Stimulated activated CD4-positive, alpha-beta T cell treated with anti-CD3 and anti-CD28 coated beads, Interleukin-1b, Interleukin-23, amount 100 ng/mL, for 24 hours (primary cell): ENCODE data around the gene PLEKHG4B.

Experiments
- DNase-seq, 4 experiments: peaks; one replicate each; pipeline ENCODE4 v3.0.0-alpha.2; 2020; ENCODE audit warnings: low read depth in 4 of 4, low spot score in 1 of 4

PLEKHG4B gene

DNA sequence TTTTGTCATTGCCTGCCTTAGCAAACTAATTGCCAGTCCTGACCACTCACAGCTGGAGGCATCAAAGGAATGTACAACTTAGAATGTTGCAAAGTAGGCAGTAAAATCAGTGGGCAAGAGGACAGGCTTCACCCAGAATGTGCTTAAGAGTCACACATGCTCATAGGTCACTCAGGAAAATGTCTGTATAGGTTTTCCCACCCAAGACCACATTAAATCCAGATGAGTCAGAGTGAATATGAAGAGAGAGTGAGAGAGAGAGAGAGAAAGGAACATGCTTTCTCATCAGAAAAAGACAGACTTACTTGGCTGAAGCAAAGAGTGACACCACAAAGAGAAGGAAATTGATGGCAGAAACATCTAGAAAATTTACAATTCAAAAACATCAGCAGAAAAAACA, 37.9 kb downstream of the PLEKHG4B start:
- no peak for DNase-seq

DNA sequence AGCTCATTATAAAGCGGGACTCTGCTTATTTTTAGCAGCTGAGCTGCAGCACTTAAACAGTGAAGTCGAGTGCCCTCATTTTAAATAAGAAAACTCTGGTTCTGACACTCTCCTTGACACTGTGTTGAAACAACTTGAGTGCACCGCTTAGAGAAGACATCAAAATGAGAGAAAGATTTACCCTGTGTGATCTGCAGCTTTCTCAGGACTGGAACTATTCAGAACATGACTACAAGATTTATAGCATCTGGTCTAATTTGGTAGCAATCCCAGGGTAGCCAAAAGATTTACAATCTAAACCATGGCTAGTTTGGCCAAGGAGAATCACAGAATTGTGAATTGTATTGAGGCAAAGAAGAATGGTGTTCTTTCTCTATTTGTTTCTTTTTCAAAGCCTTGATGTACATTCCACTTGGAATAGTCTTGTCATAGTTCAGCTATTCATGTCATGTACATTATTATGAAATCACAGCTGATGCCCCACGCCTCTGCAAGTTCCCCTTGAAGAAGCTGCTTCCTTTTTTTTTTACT, 38.7 kb downstream of the PLEKHG4B start:
- DNase-seq, result no peak

DNA sequence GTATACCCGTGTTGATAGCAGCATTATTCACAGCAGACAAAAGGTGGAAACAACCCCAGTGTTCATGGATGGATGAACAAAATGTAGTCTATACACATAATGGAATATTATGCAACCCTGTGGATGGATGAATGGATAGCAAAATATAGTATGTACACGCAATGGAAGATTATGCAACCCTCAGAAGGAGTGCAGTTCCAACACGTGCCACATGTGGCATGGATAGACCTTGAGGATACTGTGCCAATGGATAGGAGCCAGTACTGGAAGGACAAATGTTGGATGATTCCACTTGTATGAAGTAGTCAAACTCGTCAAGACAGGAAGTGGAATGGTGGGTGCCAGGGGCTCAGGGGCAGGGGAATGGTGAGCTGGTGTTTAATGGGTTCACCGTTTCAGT, 44.9 kb downstream of the PLEKHG4B start:
- no peak for DNase-seq

DNA sequence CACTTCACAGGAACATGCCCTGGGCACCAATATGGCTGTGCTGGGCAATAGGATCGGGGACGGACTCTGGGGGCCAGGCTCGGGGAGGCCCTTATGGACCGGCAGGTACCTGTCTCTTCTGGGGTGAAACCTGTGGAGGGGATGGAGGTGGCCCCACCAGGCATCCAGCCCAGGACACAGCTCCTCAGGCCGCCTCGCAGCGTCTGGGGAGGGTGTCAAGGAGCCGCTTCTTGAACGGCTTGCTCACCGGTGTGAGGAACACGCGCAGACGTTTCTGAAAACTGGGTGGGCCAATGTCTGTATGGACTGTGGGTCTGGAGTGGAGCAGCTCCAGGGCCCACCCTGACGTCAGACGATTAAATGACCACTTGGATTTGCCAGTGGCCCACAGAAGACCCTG, 45.8 kb downstream of the PLEKHG4B start:
- DNase-seq, result no peak

DNA sequence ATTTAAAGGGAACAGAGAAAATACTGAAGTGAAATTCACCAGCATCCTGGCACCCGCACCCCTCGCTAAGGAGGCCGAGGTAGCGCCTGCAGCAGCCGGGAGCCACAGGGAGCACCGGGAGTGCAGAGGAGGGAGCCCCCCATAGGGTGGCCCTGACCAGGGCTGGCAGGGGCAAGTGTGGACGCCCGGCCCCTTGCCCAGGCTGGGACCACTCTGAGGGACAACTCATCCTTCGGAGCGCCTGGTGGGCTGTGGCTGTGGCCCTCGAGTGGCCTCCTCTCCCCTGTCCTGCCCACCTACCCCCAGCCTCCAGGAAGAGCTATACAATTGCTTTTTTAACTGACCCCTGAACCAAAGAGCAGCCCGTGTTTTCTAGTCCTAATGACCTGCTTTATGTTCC, 47.0 kb downstream of the PLEKHG4B start:
- DNase-seq, result no peak

DNA sequence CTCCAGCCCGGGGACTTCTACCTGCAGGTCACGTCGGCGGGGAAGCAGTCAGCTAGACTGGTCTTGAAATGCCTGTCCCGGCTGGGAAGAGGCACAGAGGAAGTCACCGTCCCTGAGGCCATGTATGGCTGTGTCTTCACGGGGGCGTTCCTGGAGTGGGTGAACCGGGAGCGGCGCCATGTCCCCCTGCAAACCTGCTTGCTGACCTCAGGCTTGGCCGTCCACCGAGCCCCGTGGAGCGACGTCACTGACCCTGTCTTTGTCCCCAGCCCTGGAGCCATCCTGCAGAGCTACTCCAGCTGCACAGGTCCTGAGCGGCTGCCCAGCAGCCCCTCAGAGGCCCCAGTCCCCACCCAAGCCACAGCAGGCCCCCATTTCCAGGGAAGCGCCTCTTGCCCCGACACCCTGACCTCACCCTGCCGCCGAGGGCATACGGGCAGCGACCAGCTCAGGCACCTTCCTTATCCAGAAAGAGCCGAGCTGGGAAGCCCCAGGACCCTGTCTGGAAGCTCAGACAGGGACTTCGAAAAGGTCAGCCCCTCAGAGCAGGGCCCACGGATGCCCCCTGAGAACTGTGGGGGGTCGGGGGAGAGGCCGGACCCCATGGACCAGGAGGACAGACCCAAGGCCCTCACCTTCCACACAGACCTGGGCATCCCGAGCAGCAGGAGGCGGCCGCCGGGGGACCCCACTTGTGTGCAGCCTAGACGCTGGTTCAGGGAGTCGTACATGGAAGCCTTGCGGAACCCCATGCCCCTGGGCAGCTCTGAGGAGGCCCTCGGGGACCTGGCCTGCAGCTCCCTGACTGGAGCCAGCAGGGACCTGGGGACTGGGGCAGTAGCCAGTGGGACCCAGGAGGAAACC, 47.8 kb downstream of the PLEKHG4B start:
- DNase-seq, result no peak

DNA sequence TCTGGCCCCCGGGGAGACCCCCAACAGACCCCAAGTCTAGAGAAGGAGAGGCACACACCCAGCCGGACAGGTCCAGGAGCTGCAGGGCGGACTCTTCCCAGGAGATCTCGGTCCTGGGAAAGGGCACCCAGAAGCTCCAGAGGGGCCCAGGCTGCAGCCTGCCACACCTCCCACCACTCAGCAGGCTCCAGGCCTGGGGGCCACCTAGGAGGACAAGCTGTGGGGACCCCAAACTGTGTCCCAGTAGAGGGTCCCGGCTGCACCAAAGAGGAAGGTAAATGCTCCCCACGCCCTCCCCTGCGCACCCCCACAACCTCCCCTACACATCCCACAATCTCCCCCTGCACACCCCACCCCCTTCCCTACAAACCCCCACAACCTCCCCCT, 48.5 kb downstream of the PLEKHG4B start:
- no peak for DNase-seq

DNA sequence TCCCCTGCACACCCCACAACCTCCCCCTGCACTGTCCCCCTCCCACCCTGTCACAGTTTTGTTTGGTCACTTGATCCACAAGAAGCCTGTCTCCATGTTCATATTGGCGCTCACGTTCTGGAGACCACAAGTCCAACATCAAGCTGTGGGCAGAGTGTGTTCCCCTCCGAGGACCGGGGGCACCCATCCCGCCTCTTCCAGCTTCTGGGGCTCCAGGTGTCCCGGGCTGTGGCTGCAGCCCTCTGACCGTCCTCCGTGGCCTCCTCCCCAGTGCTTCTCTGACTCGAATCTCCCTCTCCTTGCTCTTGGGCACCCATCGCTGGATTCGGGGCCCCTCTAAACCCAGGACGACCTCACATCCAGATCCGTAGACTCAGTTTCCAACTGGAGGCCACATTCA, 49.2 kb downstream of the PLEKHG4B start:
- no peak for DNase-seq

DNA sequence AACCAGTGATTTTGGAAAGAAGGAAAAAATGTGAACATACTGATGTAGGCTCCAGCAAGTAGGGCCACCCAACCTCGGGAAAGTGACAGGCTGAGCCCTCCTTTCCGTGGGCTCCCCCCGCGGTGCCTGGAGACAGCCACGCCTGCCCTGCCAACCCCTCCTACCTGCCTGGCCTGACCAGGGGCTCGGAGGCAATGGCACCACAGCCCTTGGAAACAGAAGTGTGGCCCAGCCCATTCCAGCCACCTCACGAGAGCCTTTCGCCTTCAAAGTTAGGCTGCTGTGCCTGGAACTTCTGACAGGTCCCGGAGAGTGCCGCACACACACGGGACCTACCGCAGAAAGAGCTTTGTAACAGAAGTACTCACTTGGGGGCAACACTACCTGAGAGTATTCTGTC, 49.8 kb downstream of the PLEKHG4B start:
- no peak for DNase-seq

DNA sequence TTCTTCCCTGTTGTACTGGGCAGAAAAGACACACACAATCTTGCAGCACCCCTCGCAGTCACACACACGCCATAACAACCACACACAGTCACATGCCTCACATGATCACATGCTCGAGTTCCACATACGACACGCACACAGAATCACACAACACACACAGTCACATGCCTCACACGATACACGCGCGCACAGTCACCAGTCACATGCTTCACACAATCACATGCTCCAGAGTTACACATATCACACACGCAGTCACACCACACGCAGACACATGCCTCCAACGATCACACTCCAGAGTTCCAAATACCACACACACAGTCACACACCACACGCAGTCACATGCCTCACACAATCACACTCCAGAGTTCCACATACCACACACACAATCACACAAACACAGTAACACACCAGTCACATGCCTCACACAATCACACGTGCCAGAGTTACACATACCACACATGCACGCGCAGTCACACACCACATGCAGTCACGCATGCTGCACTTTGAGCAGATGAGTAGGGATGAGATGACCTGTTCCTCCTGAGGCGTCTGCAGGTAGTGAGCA, 50.4 kb downstream of the PLEKHG4B start:
- DNase-seq, result no peak

DNA sequence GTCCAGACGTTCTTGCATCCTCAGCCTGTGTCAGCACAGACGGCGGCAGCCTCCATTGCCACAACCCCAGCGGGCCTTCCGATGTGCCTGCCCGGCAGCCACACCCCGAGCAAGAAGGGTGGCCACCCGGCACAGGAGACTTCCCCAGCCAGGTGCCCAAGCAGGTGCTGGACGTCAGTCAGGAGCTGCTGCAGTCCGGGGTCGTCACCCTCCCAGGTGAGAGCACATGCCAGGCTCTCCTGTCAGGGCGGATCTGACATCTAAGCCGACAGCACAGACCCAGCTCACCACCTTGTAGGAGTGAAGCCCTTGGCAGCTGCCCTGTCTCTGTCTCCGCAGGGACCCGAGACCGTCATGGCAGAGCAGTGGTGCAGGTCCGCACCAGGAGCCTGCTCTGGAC, 51.1 kb downstream of the PLEKHG4B start:
- DNase-seq, result no peak

DNA sequence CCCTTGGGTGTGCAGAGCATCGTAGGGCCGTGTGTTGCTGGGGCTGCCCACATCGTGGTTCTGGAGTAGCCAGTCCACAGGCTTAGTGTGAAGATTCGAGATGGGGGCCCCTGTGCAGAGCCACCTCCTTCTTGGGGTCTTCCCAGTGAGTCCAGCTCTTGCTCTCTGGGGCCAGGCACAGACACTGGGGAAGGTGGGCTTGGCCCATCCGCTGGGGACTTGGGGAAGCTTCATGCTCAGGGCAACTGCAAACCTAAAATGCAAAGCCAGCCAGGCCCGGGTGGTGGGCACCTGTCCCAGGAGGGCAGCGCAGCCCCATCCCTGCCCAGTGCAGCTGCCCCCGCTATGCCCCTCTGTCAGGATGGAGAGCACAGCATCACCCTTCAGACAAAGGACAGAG, 53.0 kb downstream of the PLEKHG4B start:
- no peak for DNase-seq

DNA sequence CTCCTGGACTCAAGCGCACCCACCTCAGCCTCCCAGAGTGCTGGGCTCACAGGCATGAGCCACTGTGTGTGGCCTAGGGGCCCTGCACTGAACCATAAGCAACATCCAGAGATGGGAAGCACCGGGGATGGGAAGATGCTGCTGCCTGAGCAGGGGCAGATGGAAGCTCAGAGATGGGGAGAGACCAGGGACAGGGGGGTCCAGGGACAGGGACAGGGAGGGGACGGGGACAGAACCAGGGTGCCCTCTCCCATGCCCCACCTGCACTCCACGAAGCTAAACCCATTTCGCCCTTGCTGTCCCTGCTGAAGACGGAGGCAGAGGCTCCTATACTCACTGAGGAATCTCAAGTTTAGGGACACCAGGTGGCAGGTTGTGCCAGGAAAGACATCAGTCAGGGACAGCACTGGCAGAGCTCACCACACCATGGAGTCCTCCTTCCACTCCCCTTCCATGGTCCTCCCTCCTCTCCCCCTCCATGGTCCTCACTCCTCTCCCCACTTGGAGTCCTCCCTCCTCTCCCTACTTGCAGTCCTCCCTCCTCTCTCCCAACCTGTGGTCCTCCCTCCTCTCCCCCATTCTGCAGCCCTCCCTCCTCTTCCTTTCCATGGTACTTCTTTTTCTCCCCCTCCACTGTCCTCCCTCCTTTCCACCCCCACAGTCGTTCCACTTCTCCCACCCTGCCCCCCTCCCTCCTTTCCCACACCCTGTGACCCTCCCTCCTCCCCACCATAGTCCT, 53.8 kb downstream of the PLEKHG4B start:
- no peak for DNase-seq

DNA sequence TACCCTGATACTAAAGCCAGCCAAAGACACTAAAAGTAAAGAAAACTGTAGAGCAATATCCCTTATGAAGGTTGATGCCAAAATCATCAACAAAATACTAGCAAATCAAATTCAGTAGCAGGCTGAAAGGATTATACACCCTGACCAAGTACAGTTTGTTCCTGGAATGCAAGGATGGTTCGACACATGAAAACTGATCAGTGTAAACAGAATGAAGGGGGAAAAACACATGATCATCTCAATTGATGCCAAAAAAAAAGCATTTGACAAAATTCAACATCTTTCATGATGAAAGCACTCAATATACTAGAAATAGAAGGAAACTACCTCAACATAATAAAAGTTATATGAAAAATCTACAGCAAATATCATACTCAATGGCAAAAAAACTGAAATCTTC, 55.8 kb downstream of the PLEKHG4B start:
- DNase-seq, result no peak

DNA sequence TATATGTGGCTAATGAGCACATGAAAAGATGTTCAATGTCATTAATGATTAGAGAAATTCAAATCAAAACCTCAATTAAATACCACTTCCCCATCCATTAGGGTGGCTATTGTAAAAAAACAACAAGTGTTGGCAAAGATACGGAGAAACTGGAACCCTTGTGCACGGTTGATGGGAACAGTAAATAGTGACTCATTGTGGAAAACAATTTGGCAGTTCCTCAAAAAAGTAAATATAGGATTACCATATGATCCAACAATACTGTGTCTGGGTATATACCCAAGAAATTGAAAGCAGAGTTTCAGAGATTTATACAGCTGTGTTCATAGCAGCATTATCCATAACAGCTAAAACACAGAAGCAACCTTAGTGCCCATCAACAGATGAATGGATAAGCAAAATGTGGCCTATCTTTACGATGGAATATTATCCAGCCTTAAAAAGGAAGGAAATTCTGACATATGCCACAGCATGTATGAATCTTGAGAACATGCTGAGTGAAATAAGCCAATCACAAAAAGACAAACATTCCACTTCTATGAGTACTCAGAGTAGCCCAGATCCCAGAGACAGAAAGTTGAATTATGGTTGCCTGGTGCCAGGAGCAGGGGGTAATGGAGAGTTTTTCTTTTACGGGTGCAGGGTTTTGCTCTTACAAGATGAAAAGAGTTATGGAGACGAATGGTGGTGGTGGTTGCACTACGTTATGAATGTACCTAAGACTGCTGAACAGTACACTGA, 57.9 kb downstream of the PLEKHG4B start:
- DNase-seq, result no peak

DNA sequence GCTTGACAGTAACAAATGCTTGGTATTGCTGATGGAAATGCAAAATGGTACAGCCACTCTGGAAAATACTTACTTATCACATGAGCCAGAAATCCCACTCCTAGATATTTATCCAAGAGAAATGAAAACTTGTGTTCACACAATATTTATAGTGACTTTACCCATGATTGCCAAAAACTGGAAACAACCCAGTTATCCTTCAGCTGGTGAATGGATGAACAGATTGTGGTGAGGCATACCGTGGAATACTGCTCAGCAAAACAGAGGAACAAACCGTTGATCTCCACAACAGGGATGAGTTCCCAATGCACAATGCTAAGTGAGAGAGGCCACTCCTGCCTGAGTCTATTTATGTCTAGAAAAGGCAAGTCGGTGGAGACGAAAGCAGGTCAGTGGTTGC, 58.8 kb downstream of the PLEKHG4B start:
- DNase-seq, result no peak

DNA sequence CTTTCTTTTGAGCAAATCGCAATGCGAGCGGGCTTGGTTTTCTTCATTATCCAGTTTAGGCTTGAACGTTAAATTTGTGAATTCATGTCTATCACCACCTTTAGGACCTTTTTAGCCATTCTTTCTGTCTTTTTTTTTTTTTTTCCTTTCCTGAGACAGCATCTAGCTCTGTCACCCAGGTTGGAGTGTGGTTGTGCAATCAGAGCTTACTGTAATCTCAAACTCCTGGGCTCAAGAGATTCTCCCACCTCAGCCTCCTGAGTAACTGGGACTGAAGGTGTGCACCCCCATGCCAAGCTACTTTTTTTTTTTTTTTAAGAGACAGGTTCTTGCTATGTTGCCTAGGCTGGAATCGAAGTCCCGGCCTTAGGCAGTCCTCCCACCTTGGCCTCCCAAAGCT, 60.1 kb downstream of the PLEKHG4B start:
- DNase-seq, result no peak

DNA sequence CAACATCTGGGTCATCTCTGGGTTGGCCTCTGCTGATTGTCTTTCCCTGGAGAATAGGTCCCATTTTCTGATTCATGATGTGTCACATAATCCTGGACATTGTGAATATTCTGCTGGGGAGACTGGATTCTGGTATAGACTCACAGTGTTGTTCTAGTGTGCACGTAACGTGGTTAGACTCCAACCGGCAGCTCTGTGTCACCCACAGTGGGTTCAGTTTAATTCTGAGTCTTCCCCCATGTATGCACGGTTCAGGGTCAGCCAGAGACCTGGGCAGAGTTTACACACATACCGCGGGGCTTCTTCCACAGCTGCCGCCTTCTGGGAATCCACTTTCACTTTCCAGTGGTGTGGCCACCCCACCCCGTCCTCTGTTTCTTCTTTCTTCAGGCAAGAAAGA, 61.3 kb downstream of the PLEKHG4B start:
- no peak for DNase-seq

DNA sequence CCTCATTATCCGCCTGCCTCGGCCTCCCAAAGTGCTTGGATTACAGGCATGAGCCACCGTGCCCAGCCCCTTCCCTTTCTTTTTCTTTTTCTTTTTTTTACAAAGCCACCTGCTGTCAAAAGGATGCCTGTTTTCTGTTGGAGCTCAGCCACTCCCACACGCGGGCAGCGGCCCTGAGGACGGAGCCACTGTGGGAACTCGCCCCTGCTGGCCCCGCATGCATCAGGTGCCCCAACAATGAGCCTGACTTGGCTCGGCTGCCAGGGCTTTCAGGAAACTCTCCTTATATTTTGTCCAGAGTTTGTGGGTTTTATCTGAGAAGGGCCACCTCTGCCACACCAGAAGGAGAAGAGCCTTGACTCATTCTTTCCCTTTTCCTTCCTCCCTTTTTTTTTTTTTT, 62.3 kb downstream of the PLEKHG4B start:
- no peak for DNase-seq

DNA sequence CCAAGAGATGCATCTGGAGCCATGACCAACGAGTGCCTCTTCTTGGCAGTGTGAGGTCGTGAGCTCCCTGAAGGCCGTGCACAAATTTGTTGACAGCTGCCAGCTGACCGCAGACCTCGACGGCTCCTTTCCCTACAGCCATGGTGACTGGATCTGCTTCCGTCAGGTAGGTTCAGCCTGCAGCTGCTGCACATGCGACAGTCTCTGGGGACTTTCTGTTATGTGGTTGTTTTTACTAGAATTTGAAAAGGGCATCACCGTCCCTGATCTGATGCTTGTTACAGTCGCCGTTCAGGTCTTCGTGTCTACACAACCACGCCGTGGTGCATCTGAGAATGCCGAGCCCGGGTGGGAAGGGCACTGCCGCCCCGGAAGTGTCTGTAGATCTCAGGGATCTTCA, 62.9 kb downstream of the PLEKHG4B start:
- DNase-seq, result no peak

DNA sequence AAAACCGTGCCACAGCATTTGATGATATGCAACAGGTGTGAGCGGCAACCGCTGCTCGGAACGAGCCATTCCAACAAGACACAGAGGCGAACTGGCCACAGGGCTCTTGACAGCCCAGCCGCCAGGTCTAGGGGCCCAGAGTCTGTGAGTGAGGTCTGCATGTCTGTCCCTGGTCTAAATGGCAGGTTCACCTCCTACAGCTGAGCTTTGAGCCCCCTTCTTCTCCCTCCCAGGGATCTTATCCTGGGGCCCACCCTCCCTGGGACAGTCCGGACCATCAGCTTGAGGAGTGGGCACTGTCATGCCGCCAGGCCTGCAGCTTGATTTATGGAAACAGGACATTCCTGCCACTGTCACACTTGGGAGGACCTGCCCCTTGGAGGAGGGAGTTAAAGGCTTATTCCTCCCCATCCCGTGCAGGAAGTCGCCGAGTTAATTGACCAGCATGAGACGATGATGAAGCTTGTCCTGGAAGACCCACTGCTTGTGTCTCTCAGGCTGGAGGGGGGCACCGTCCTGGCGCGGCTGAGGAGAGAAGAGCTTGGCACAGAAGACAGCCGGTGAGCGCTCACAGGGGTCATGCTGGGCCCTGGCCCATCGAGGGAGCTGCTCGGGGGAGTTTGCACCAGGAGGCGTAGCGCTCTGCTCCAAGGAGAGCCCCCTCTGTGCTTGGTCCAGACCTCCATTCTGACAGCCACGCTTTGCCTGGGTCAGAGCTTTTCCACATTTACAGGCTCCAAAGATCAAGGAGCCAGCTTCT, 63.9 kb downstream of the PLEKHG4B start:
- DNase-seq, result no peak
